Lower lobe of right lung (tissue), 2 donors: ENCODE results near the gene CLCA1. TPM values are rescaled to one million over a fixed set of nuclear protein-coding genes. Genes with fewer than 3 reads are reported as not detected.

Experiments
- ATAC-seq, 2 donors: fragments of 200-7000 bp; cut with Tn5 transposase; one replicate each; pipeline ENCODE4 v1.9.1; 2020 to 2022; ENCODE audit warnings: mild to moderate bottlenecking in 2 of 2, moderate library complexity in 2 of 2
- DNase-seq: peaks from one replicate; pipeline ENCODE4 v3.0.0-alpha.2; 2020
- H3K27ac ChIP-seq: fragments of 200-600 bp; one replicate; pipeline ENCODE4 v1.8.0; 2022
- H3K27me3 ChIP-seq: fragments of 200-600 bp; one replicate; pipeline ENCODE4 v1.8.0; 2022; ENCODE audit warnings: low read depth
- H3K36me3 ChIP-seq: fragments of 200-600 bp; one replicate; pipeline ENCODE4 v1.8.0; 2022; ENCODE audit warnings: mild to moderate bottlenecking
- H3K4me1 ChIP-seq: fragments of 200-600 bp; one replicate; pipeline ENCODE4 v1.8.0; 2022
- H3K4me3 ChIP-seq: fragments of 200-600 bp; one replicate; pipeline ENCODE4 v1.8.0; 2022; ENCODE audit warnings: mild to moderate bottlenecking
- H3K9me3 ChIP-seq: fragments of 200-600 bp; one replicate; pipeline ENCODE4 v1.8.0; 2022
- intact Hi-C: fragments of 100-400 bp; cut with DNase I; formaldehyde crosslinking; loops from one replicate; pipeline ENCODE4 v1.11.0; 2022
- total RNA-seq: library from RNA; stranded (reverse); fragmentation: NEBNext Ultra II Directional; extraction: Animal tissue kit (Norgen Biotek cat#: 25700); gene quantifications from one replicate; pipeline ENCODE4 v1.2.1, GENCODE V29; 2021
- TF ChIP-seq, protein P1 (sequence below): fragments of 200-600 bp; IDR thresholded peaks from one replicate; pipeline ENCODE4 v1.8.0; 2022; ENCODE audit warnings: antibody characterized with exemption, mild to moderate bottlenecking
- donor health status: DM: no; HTN: yes; CAD: no; lungs with severe emphysema.

CLCA1 gene
- total RNA-seq, 1 donor from 2014 or later, result not detected

DNA sequence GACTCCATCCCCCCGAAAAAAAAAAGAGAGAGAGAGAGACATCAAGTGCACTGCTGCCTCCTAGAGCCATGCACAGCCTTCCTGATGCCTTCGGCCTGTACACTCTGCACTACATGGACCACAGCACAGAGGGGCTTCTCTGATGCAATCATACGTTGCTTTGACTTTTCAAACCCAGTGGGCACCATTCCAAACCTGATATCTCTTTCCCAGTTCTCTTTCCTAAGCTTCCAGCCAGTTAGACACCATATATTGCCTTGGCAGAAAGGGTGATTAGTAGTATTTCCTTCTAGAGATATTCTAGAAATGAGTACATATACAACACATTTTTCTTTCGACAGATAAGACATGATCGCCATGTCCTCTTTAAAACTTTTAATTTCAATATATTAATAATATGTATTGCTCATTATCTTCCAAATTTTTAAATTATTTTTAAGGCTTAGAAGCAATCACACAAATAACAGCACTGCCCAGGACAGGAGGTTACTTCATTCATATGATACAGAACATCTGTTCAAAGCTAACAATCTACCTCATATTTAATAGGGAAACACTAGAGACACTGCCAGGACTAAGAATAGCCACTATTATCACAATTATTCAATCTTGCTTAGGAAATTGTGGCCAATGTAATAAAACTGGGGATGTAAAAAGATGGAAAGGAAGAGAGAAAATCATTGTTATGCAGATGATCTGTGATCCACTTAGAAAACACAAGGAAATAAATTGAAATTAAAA lies 9.9 kb downstream of the CLCA1 start:
- Histone ChIP-seq H3K4me3 (no peak overlapping the region), H3K27me3 (no peaks in the 10 kb centered on the region), H3K27ac (no peak overlapping the region), H3K4me1 (no peaks in the 10 kb centered on the region), H3K9me3 (no peaks in the 10 kb centered on the region), H3K36me3 (no peaks in the 10 kb centered on the region)
- intact Hi-C loops, result no loop called here
- TF ChIP-seq, protein P1, sequence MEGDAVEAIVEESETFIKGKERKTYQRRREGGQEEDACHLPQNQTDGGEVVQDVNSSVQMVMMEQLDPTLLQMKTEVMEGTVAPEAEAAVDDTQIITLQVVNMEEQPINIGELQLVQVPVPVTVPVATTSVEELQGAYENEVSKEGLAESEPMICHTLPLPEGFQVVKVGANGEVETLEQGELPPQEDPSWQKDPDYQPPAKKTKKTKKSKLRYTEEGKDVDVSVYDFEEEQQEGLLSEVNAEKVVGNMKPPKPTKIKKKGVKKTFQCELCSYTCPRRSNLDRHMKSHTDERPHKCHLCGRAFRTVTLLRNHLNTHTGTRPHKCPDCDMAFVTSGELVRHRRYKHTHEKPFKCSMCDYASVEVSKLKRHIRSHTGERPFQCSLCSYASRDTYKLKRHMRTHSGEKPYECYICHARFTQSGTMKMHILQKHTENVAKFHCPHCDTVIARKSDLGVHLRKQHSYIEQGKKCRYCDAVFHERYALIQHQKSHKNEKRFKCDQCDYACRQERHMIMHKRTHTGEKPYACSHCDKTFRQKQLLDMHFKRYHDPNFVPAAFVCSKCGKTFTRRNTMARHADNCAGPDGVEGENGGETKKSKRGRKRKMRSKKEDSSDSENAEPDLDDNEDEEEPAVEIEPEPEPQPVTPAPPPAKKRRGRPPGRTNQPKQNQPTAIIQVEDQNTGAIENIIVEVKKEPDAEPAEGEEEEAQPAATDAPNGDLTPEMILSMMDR, result no peak
- ATAC-seq (no peak), DNase-seq (no peak)

DNA sequence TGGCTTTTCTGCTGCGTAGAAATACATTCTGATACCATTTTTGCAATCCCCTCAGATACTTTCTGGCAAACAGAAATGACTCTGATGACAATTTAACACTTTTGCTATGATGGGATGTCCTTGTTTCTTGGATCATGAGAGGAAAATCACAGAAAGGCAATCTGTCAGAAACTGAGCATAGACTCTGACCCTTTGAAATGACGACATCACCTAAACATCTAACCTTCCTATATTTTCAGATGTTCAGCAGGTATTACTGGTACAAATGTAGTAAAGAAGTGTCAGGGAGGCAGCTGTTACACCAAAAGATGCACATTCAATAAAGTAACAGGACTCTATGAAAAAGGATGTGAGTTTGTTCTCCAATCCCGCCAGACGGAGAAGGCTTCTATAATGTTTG lies 13.2 kb downstream of the CLCA1 start:
- H3K4me1 ChIP-seq, result no peaks in the 10 kb centered on the region

DNA sequence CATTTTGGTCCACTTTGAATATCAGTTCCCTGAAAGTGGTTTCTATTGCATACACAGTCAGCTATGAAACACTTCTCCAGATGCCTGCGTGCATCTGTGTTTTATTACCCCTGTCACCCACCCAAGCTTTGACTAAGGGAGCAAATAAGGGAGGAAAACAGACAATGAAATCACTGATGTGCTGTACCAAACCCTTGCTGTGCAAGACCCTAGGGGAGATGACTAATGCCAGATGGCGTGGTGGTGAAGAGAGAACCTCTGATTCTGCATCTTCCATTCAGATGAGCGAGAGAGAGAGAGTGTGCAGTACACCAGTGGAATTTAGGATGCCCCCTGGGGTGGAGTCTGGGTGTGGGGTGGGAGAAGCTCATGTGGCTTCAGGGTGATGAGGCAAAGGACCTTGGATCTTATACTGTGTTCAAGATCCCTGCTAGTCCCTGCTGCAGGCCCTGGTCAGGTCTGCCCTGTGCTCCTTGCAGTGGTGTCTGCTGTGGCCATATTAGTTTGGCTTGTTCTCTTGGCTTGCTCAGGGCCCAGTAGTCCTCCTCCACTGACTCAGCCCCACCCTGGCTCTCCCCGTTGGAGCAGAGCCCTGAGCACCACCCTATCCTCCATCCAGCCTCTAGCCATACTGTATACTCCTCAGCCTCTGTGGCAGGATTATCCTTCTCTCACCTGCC lies 18.5 kb downstream of the CLCA1 start:
- Histone ChIP-seq H3K27me3 (no peaks in the 10 kb centered on the region), H3K9me3 (no peaks in the 10 kb centered on the region), H3K4me1 (no peaks in the 10 kb centered on the region), H3K4me3 (no peak overlapping the region), H3K27ac (no peak overlapping the region), H3K36me3 (no peaks in the 10 kb centered on the region)
- no peak for DNase-seq
- peak in 1 of 2 donors; percentile 48 for ATAC-seq
- intact Hi-C loops, result no loop called here
- TF ChIP-seq, protein P1, result no peak

More for the DNA sequence above, 13.2 kb downstream of the CLCA1 start:
- ATAC-seq, result no peak
- Histone ChIP-seq H3K27me3 (no peaks in the 10 kb centered on the region), H3K4me3 (no peak overlapping the region), H3K27ac (no peak overlapping the region), H3K36me3 (no peaks in the 10 kb centered on the region), H3K9me3 (no peaks in the 10 kb centered on the region)
- intact Hi-C loops, result no loop called here
- DNase-seq, result no peak
- TF ChIP-seq, protein P1, result no peak

DNA sequence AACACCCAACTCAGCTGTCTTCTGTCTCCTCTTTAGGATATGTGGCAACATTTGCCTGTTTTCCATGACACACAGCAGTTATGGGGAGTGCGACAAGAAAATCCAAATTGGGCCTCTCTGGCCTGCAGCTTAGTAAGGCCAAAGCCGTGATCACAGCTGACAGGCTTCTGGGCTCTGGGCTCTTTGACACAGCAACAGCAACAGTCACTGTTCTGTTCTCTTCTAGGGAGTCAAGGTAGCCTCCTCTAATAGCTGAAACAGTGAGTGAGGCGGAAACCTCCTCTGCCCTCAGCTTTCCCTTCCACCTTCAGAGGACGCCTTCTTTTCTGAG lies 19.0 kb downstream of the CLCA1 start:
- intact Hi-C loops, result no loop called here
- no peaks in the 10 kb centered on the region for H3K9me3 ChIP-seq
- no peaks in the 10 kb centered on the region for H3K27me3 ChIP-seq
- ATAC-seq, result no peak
- H3K27ac ChIP-seq, result no peak overlapping the region
- no peak for DNase-seq
- TF ChIP-seq, protein P1, result no peak
- no peaks in the 10 kb centered on the region for H3K36me3 ChIP-seq
- H3K4me1 ChIP-seq, result no peaks in the 10 kb centered on the region
- no peak overlapping the region for H3K4me3 ChIP-seq

DNA sequence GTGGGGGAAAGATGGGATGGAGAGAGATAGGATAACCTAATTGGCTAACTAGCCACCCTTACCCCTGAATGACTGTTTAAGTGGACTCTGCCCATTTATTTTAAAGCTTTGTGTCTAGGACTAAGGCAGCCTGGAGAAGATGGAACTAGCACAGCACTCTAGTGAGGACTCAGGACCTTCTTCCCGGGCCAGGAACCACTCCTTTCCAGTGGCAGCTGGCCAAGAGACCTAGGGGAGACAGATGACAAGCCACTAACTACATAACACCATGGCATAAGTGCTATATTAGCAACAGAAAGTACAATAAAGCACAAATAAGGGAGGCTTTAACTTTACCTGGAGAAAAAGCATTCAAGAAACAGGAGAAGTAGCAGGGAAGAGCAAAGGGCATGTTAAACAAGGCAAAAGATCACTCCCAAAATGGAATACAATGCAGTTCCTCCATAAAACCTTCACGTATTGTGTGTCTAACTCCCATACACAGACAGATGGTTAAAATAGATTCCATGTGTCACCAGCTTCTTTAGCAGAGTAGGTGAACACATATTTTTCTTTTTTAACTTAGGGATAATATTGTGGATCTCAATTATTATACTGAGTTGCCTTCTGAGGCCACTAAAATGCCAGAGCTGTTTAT lies 20.6 kb downstream of the CLCA1 start:
- intact Hi-C loops, result no loop called here
- no peak for DNase-seq
- no peak overlapping the region for H3K4me3 ChIP-seq
- H3K9me3 ChIP-seq, result no peaks in the 10 kb centered on the region
- TF ChIP-seq, protein P1, result no peak
- ATAC-seq, result no peak
- no peaks in the 10 kb centered on the region for H3K36me3 ChIP-seq
- no peaks in the 10 kb centered on the region for H3K4me1 ChIP-seq
- H3K27me3 ChIP-seq, result no peaks in the 10 kb centered on the region
- no peak overlapping the region for H3K27ac ChIP-seq
